HEK293 (cell line): ENCODE data around the gene DENND2A.

Source experiments
- GLI2 ChIP-seq: fragments of 450-650 bp; formaldehyde crosslinking; IDR thresholded peaks from 2 replicates; pipeline ENCODE4; 2017; ENCODE audit warnings: missing biosample characterization, missing genetic modification characterization, low read depth, borderline replicate concordance
- MZF1 ChIP-seq: fragments of 450-650 bp; formaldehyde crosslinking; IDR thresholded peaks from 2 replicates; pipeline ENCODE4 v1.5.1; 2017; ENCODE audit warnings: missing biosample characterization, missing genetic modification characterization, borderline replicate concordance
- SCRT1 ChIP-seq: fragments of 450-650 bp; formaldehyde crosslinking; IDR thresholded peaks from 2 replicates; pipeline ENCODE4 v1.5.1; 2016; ENCODE audit warnings: missing biosample characterization, missing genetic modification characterization, borderline replicate concordance
- ZBTB1 ChIP-seq: fragments of 450-650 bp; formaldehyde crosslinking; IDR thresholded peaks from 2 replicates; pipeline ENCODE4 v1.5.1; 2016; ENCODE audit warnings: missing biosample characterization, missing genetic modification characterization
- ZFHX2 ChIP-seq: fragments of 450-650 bp; formaldehyde crosslinking; conservative IDR thresholded peaks from 2 replicates; pipeline ENCODE4 v1.5.1; 2016; ENCODE audit warnings: missing biosample characterization, missing genetic modification characterization
- ZNF112 ChIP-seq: fragments of 450-650 bp; formaldehyde crosslinking; IDR thresholded peaks from 2 replicates; pipeline ENCODE4 v1.5.0; 2017; ENCODE audit warnings: missing biosample characterization, missing genetic modification characterization
- ZNF18 ChIP-seq: fragments of 450-650 bp; formaldehyde crosslinking; IDR thresholded peaks from 2 replicates; pipeline ENCODE4 v1.5.1; 2016; ENCODE audit warnings: missing biosample characterization, missing genetic modification characterization
- ZNF19 ChIP-seq: fragments of 450-650 bp; formaldehyde crosslinking; IDR thresholded peaks from 2 replicates; pipeline ENCODE4; 2016; ENCODE audit warnings: missing biosample characterization, missing genetic modification characterization, low read depth
- ZNF202 ChIP-seq: fragments of 450-650 bp; formaldehyde crosslinking; IDR thresholded peaks from 2 replicates; pipeline ENCODE4 v1.5.1; 2016; ENCODE audit warnings: missing biosample characterization, missing genetic modification characterization, borderline replicate concordance
- ZNF221 ChIP-seq: fragments of 450-650 bp; formaldehyde crosslinking; IDR thresholded peaks from 2 replicates; pipeline ENCODE4 v1.5.1; 2017; ENCODE audit warnings: missing biosample characterization, missing genetic modification characterization, borderline replicate concordance
- ZNF23 ChIP-seq: fragments of 450-650 bp; formaldehyde crosslinking; IDR thresholded peaks from 2 replicates; pipeline ENCODE4 v1.5.1; 2016; ENCODE audit warnings: missing biosample characterization, missing genetic modification characterization, borderline replicate concordance
- ZNF266 ChIP-seq: fragments of 450-650 bp; formaldehyde crosslinking; IDR thresholded peaks from 2 replicates; pipeline ENCODE4 v1.5.1; 2016; ENCODE audit warnings: missing biosample characterization, missing genetic modification characterization, low read depth
- ZNF341 ChIP-seq: fragments of 450-650 bp; formaldehyde crosslinking; IDR thresholded peaks from 2 replicates; pipeline ENCODE4; 2016; ENCODE audit warnings: low read depth, missing biosample characterization, missing genetic modification characterization
- ZNF391 ChIP-seq: fragments of 450-650 bp; formaldehyde crosslinking; IDR thresholded peaks from 2 replicates; pipeline ENCODE4 v1.5.1; 2016; ENCODE audit warnings: low read depth, missing biosample characterization, missing genetic modification characterization, borderline replicate concordance
- ZNF473 ChIP-seq: fragments of 450-650 bp; formaldehyde crosslinking; IDR thresholded peaks from 2 replicates; pipeline ENCODE4 v1.5.1; 2017; ENCODE audit warnings: missing biosample characterization, missing genetic modification characterization
- ZNF560 ChIP-seq: fragments of 450-650 bp; formaldehyde crosslinking; IDR thresholded peaks from 2 replicates; pipeline ENCODE4 v1.5.1; 2017; ENCODE audit warnings: missing biosample characterization, missing genetic modification characterization, borderline replicate concordance
- ZNF596 ChIP-seq: fragments of 450-650 bp; IDR thresholded peaks from 2 replicates; pipeline ENCODE4 v1.5.0; 2018; ENCODE audit warnings: missing biosample characterization, mild to moderate bottlenecking, missing genetic modification characterization, moderate library complexity
- ZNF677 ChIP-seq: fragments of 450-650 bp; IDR thresholded peaks from 2 replicates; pipeline ENCODE4 v1.5.0; 2018; ENCODE audit warnings: missing biosample characterization, mild to moderate bottlenecking, missing genetic modification characterization, moderate library complexity
- TF ChIP-seq, protein P1 (sequence below): fragments of 450-650 bp; formaldehyde crosslinking; IDR thresholded peaks from 2 replicates; pipeline ENCODE4 v1.5.1; 2016; ENCODE audit warnings: missing biosample characterization, missing genetic modification characterization, borderline replicate concordance
- TF ChIP-seq, protein P2 (sequence below): fragments of 450-650 bp; formaldehyde crosslinking; IDR thresholded peaks from 2 replicates; pipeline ENCODE4 v1.5.1; 2016; ENCODE audit warnings: missing biosample characterization, missing genetic modification characterization
- TF ChIP-seq, protein P3 (sequence below): fragments of 450-650 bp; formaldehyde crosslinking; conservative IDR thresholded peaks from 2 replicates; pipeline ENCODE4 v1.5.1; 2016; ENCODE audit warnings: low read depth, missing biosample characterization, missing genetic modification characterization

DENND2A gene

GRCh38 chr7:140541513-140542227, 98.9 kb downstream of the DENND2A start (continued):
- TF ChIP-seq, protein P1, sequence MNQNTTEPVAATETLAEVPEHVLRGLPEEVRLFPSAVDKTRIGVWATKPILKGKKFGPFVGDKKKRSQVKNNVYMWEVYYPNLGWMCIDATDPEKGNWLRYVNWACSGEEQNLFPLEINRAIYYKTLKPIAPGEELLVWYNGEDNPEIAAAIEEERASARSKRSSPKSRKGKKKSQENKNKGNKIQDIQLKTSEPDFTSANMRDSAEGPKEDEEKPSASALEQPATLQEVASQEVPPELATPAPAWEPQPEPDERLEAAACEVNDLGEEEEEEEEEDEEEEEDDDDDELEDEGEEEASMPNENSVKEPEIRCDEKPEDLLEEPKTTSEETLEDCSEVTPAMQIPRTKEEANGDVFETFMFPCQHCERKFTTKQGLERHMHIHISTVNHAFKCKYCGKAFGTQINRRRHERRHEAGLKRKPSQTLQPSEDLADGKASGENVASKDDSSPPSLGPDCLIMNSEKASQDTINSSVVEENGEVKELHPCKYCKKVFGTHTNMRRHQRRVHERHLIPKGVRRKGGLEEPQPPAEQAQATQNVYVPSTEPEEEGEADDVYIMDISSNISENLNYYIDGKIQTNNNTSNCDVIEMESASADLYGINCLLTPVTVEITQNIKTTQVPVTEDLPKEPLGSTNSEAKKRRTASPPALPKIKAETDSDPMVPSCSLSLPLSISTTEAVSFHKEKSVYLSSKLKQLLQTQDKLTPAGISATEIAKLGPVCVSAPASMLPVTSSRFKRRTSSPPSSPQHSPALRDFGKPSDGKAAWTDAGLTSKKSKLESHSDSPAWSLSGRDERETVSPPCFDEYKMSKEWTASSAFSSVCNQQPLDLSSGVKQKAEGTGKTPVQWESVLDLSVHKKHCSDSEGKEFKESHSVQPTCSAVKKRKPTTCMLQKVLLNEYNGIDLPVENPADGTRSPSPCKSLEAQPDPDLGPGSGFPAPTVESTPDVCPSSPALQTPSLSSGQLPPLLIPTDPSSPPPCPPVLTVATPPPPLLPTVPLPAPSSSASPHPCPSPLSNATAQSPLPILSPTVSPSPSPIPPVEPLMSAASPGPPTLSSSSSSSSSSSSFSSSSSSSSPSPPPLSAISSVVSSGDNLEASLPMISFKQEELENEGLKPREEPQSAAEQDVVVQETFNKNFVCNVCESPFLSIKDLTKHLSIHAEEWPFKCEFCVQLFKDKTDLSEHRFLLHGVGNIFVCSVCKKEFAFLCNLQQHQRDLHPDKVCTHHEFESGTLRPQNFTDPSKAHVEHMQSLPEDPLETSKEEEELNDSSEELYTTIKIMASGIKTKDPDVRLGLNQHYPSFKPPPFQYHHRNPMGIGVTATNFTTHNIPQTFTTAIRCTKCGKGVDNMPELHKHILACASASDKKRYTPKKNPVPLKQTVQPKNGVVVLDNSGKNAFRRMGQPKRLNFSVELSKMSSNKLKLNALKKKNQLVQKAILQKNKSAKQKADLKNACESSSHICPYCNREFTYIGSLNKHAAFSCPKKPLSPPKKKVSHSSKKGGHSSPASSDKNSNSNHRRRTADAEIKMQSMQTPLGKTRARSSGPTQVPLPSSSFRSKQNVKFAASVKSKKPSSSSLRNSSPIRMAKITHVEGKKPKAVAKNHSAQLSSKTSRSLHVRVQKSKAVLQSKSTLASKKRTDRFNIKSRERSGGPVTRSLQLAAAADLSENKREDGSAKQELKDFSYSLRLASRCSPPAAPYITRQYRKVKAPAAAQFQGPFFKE: no peak
- TF ChIP-seq GLI2 (tag by site-specific recombination) (no peak), ZBTB1 (tag by site-specific recombination) (no peak), ZNF341 (peak; percentile 96), ZNF19 (tag by site-specific recombination) (no peak), MZF1 (tag by site-specific recombination) (peak; percentile 51; the same call in 1 of the 2 replicates), ZNF596 (tag by site-specific recombination) (no peak), ZNF18 (tag by site-specific recombination) (no peak), ZNF23 (tag by site-specific recombination) (no peak), ZNF112 (tag by site-specific recombination) (no peak), ZNF202 (tag by site-specific recombination) (no peak), ZNF473 (tag by site-specific recombination) (no peak), ZNF560 (no peak), ZNF391 (no peak), SCRT1 (tag by site-specific recombination) (no peak), ZNF221 (tag by site-specific recombination) (no peak), ZNF677 (tag by site-specific recombination) (no peak), ZFHX2 (no peak; the same call in 1 of the 2 replicates), ZNF266 (no peak)
- TF ChIP-seq, protein P2, sequence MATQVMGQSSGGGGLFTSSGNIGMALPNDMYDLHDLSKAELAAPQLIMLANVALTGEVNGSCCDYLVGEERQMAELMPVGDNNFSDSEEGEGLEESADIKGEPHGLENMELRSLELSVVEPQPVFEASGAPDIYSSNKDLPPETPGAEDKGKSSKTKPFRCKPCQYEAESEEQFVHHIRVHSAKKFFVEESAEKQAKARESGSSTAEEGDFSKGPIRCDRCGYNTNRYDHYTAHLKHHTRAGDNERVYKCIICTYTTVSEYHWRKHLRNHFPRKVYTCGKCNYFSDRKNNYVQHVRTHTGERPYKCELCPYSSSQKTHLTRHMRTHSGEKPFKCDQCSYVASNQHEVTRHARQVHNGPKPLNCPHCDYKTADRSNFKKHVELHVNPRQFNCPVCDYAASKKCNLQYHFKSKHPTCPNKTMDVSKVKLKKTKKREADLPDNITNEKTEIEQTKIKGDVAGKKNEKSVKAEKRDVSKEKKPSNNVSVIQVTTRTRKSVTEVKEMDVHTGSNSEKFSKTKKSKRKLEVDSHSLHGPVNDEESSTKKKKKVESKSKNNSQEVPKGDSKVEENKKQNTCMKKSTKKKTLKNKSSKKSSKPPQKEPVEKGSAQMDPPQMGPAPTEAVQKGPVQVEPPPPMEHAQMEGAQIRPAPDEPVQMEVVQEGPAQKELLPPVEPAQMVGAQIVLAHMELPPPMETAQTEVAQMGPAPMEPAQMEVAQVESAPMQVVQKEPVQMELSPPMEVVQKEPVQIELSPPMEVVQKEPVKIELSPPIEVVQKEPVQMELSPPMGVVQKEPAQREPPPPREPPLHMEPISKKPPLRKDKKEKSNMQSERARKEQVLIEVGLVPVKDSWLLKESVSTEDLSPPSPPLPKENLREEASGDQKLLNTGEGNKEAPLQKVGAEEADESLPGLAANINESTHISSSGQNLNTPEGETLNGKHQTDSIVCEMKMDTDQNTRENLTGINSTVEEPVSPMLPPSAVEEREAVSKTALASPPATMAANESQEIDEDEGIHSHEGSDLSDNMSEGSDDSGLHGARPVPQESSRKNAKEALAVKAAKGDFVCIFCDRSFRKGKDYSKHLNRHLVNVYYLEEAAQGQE (tag by site-specific recombination): peak; percentile 87
- TF ChIP-seq, protein P3, sequence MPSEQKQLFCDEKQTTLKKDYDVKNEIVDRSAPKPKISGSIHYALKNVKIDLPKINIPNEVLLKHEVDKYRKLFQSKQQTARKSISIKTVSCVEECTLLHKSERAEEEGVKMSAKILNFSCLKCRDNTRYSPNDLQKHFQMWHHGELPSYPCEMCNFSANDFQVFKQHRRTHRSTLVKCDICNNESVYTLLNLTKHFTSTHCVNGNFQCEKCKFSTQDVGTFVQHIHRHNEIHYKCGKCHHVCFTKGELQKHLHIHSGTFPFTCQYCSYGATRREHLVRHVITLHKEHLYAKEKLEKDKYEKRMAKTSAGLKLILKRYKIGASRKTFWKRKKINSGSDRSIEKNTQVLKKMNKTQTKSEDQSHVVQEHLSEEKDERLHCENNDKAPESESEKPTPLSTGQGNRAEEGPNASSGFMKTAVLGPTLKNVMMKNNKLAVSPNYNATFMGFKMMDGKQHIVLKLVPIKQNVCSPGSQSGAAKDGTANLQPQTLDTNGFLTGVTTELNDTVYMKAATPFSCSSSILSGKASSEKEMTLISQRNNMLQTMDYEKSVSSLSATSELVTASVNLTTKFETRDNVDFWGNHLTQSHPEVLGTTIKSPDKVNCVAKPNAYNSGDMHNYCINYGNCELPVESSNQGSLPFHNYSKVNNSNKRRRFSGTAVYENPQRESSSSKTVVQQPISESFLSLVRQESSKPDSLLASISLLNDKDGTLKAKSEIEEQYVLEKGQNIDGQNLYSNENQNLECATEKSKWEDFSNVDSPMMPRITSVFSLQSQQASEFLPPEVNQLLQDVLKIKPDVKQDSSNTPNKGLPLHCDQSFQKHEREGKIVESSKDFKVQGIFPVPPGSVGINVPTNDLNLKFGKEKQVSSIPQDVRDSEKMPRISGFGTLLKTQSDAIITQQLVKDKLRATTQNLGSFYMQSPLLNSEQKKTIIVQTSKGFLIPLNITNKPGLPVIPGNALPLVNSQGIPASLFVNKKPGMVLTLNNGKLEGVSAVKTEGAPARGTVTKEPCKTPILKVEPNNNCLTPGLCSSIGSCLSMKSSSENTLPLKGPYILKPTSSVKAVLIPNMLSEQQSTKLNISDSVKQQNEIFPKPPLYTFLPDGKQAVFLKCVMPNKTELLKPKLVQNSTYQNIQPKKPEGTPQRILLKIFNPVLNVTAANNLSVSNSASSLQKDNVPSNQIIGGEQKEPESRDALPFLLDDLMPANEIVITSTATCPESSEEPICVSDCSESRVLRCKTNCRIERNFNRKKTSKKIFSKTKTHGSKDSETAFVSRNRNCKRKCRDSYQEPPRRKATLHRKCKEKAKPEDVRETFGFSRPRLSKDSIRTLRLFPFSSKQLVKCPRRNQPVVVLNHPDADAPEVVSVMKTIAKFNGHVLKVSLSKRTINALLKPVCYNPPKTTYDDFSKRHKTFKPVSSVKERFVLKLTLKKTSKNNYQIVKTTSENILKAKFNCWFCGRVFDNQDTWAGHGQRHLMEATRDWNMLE (tag by site-specific recombination): no peak
